Mucosa of descending colon (tissue), 3 donors: ENCODE measurements around the gene GPR34. TPM values are rescaled to one million over a fixed set of nuclear protein-coding genes. Genes with fewer than 3 reads are reported as not detected.
A peak's percentile ranks its signal among the peaks of the same experiment; 100 is the strongest.
"Not testable (repeated sequence)": the region's sequence is repeated elsewhere in the genome, so short reads cannot be mapped to it uniquely, and the experiment has no call there.

Experiments used
- ATAC-seq: fragments of 200-7000 bp; cut with Tn5 transposase; one replicate; pipeline ENCODE4 v1.9.1; 2020; ENCODE audit warnings: mild to moderate bottlenecking, moderate library complexity
- DNase-seq, 3 donors: peaks; one replicate each; pipeline ENCODE4 v3.0.0-alpha.2; 2020
- H3K36me3 ChIP-seq: fragments of 200-600 bp; one replicate; pipeline ENCODE4 v1.8.0; 2021; ENCODE audit warnings: low read depth, mild to moderate bottlenecking
- H3K4me1 ChIP-seq: fragments of 200-600 bp; one replicate; pipeline ENCODE4 v1.8.0; 2021; ENCODE audit warnings: low read depth, mild to moderate bottlenecking
- H3K4me3 ChIP-seq: fragments of 200-600 bp; one replicate; pipeline ENCODE4 v1.8.0; 2021; ENCODE audit warnings: mild to moderate bottlenecking
- H3K9me3 ChIP-seq: fragments of 200-600 bp; one replicate; pipeline ENCODE4 v1.8.0; 2021; ENCODE audit warnings: mild to moderate bottlenecking
- intact Hi-C, 2 donors: fragments of 100-400 bp; cut with DNase I in 1 of 2; cut with micrococcal nuclease in 1 of 2; formaldehyde crosslinking; loops; one replicate each; pipeline versions ENCODE4 v1.11.0 to v1.11.1; 2022; cut with DNase I, micrococcal nuclease
- long read RNA-seq, 2 donors: library from polyadenylated mRNA; unstranded; transcript quantifications; one replicate each; pipeline ENCODE4 v2.0.0, GENCODE V29; 2019 to 2021
- total RNA-seq, 3 donors: library from RNA; stranded (reverse); fragmentation: NEBNext Ultra II Directional in 2 of 3; extraction: Animal tissue kit (Norgen Biotek cat#: 25700) in 2 of 3; gene quantifications; one replicate each; pipeline versions ENCODE4 v1.2.1 to v1.2.4, GENCODE V29; 2021 to 2023
- TF ChIP-seq, protein P1 (sequence below): fragments of 200-600 bp; IDR thresholded peaks from one replicate; pipeline ENCODE4 v1.8.0; 2022; ENCODE audit warnings: antibody characterized with exemption, mild to moderate bottlenecking
- donor health status: DM: no; HTN: no; CAD: no; lungs with moderate emphysema.
- donor health status: DM: no; HTN: no; CAD: no.
- donor health status: DM: no; HTN: yes; CAD: no.

Gene GPR34
- total RNA-seq: 10 to 100 TPM in 2 of 3 donors, 1 to 10 TPM in 1; 2.0 to 11.9 (median 11.4) TPM
- long read RNA-seq, donor 1, partial matches to known transcripts: 0 of 4 reads
- long read RNA-seq, donor 1, other reads (novel, unspliced or antisense): 1 of 4 reads
- long read RNA-seq, donor 2, partial matches to known transcripts: 0 of 5 reads
- long read RNA-seq, donor 2, other reads (novel, unspliced or antisense): 0 of 5 reads

DNA sequence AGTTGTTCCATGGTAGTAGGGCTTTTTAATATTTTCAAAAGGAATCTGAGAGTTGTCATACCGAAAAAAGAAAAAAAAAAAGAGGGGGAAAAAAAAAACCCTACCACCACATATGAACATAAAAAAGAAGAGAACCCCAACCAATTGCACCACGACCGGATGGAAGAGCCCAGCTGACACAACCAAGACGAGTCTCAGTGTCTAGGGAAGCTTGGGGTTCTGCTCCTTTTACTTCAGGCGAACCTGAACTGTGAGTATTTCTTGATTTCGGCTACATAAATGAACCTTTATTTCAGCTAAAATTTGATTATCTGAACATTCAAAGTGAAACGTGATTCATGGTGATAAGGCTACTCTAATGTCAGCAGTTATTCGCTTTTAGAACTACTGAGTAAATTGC is at the start of gene GPR34:
TSS of gene GPR34 (plus strand) at position 139 of the 400 bp plus-strand sequence. CDS start 6,661 bp downstream, outside the sequence.
- no peak for ATAC-seq
- Histone ChIP-seq H3K9me3 (no peaks in the 10 kb centered on the region), H3K4me3 (no peak within 1 kb of the TSS), H3K4me1 (no peaks in the 10 kb centered on the region), H3K36me3 (no peaks in the 10 kb centered on the region)
- TF ChIP-seq, protein P1, sequence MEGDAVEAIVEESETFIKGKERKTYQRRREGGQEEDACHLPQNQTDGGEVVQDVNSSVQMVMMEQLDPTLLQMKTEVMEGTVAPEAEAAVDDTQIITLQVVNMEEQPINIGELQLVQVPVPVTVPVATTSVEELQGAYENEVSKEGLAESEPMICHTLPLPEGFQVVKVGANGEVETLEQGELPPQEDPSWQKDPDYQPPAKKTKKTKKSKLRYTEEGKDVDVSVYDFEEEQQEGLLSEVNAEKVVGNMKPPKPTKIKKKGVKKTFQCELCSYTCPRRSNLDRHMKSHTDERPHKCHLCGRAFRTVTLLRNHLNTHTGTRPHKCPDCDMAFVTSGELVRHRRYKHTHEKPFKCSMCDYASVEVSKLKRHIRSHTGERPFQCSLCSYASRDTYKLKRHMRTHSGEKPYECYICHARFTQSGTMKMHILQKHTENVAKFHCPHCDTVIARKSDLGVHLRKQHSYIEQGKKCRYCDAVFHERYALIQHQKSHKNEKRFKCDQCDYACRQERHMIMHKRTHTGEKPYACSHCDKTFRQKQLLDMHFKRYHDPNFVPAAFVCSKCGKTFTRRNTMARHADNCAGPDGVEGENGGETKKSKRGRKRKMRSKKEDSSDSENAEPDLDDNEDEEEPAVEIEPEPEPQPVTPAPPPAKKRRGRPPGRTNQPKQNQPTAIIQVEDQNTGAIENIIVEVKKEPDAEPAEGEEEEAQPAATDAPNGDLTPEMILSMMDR: no peak
- intact Hi-C loops: no loop called here
- peak in 1 of 3 donors; percentile 11 for DNase-seq

GRCh38 chrX:41646201-41646600 is 42.6 kb upstream of the GPR34 start:
- H3K4me1 ChIP-seq, DNase-seq, ATAC-seq, H3K4me3 ChIP-seq, intact Hi-C loops, H3K36me3 ChIP-seq, H3K9me3 ChIP-seq: not testable (repeated sequence)

DNA sequence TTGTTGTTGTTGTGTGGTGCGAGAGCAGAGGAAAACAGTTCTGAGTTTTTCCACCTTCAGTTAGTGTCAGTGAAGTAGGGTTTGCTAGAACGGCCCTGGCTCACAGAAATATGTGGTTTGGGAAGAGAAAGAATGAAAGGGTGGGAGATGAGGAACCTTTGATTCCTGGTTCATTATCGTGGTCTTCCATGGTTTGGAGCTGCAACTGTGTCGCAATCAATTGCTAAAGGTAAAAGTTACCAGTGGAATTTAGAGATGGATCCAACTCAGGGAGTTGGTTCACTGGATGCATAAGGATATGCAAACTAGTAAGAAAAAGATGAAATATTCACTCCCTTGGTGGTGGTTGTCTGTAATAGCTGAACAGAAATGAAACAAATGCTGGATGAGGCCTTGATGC is 35.6 kb upstream of the GPR34 start:
- intact Hi-C loops: no loop called here

DNA sequence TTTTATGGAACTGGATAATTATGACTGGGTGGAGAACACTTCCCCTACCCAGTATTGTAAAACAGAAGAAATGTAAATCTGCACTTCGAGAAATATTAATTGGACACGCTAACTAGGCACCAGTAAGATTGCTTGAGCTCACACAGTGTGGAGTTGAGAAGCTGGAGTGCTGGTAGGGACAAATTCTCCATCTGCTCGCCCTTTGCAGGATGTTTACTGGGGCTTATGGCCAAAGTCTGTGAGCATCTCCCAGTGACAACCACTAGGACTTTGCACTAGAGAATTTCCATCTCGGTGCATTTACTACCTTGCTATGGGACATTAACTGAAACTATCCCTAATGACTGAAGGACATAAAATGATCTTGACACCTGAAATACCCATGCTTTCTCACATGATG is 33.7 kb upstream of the GPR34 start:
- Histone ChIP-seq H3K36me3 (no peaks in the 10 kb centered on the region), H3K4me3 (no peak overlapping the region), H3K9me3 (no peaks in the 10 kb centered on the region), H3K4me1 (no peaks in the 10 kb centered on the region)
- TF ChIP-seq, protein P1: no peak
- ATAC-seq (no peak), DNase-seq (no peak)
- intact Hi-C loops: no loop called here

More for the DNA sequence above, 35.6 kb upstream of the GPR34 start:
- no peak overlapping the region for H3K4me3 ChIP-seq
- H3K4me1 ChIP-seq: no peaks in the 10 kb centered on the region
- TF ChIP-seq, protein P1: no peak
- H3K9me3 ChIP-seq: no peaks in the 10 kb centered on the region
- no peak for DNase-seq
- ATAC-seq: no peak
- no peaks in the 10 kb centered on the region for H3K36me3 ChIP-seq

- intact Hi-C loops: no loop called here
- Histone ChIP-seq H3K36me3 (no peaks in the 10 kb centered on the region), H3K4me3 (no peak overlapping the region), H3K9me3 (no peaks in the 10 kb centered on the region), H3K4me1 (no peaks in the 10 kb centered on the region)
- no peak for DNase-seq
- no peak for ATAC-seq
- TF ChIP-seq, protein P1: no peak
Measured at GRCh38 chrX:41655631-41656030, 33.1 kb upstream of the GPR34 start.

DNA sequence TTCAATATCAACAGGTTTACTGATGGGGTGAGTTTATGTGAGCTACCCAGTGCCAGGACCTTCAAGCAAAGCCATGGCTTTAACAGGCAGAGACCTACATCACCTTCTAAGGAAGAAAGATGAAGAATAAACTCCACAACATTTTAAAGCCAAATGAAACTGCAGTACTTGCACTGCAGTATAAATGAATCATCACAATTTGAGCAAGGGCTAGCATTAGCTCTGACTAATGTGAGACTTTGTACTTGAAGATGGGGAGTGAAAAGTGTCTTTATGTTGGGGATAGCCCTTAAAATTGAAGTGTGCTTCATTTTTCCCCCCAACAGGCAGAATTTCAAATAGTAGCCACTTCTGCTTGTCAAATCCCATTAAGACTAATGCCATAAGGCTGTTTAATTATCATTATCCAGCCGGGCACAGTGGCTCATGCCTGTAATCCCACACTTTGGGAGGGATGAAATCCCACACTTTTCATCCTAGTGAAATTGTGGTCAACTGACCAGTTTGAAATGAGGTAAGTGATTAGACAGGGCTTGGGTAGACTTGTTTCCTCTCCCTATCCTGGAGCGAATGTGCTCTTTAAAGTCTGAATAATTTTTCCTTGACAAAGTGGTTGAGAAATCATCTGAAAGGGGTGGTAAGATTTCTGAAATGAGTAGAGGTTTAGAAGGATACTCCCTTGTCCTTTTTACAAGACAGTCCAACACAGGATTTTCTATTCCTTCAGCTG is 27.2 kb upstream of the GPR34 start:
- Histone ChIP-seq H3K36me3 (no peaks in the 10 kb centered on the region), H3K4me1 (no peaks in the 10 kb centered on the region), H3K4me3 (no peak overlapping the region), H3K9me3 (no peaks in the 10 kb centered on the region)
- ATAC-seq (peak; percentile 15), DNase-seq (no peak)
- TF ChIP-seq, protein P1: no peak
- intact Hi-C loops: no loop called here
